Measurements from ENCODE around the gene ALOX5AP. TPM values are rescaled to one million over a fixed set of nuclear protein-coding genes. Genes with fewer than 3 reads are reported as not detected.

ALOX5AP gene
- total and polyA plus RNA-seq, 2 experiments from 2014 or later, result 0.49 TPM; not detected in 1

DNA sequence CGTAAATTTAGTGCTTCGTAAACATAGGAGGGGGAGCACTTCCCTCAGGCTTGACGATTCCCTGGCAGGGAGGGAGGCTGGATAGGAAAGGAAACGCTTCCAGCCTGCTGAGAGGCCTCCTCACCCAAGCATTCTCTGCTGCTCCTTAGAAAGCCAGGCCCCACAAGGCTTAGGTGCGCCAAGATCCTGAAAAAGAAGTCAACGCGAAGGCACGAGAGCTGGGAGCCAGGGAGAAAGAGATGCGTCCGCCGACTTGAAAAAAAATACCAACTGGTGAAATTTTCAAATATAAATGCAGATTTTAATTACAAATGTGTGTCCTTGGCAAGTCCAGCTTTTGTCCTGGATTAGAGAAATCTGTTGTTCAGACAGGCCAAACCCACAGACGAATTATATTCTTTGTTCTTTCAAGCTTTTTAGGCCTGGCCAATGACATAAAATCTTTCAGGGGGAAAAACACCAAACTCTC, 64.0 kb downstream of the ALOX5AP start:
- peaks cover 32% of the 10 kb centered on the region for H3K4me1 ChIP-seq (ENCODE audit: insufficient read depth)
- H3K27me3 ChIP-seq (replicated peaks; ENCODE audit: insufficient read depth), result no peaks in the 10 kb centered on the region
- H3K27ac ChIP-seq, result no peak overlapping the region
- H3K79me2 ChIP-seq (ENCODE audit: insufficient read depth), result no peaks in the 10 kb centered on the region
- 60 to 64% methylated on average over 12 of the region's 12 CpGs for WGBS, 2 experiments (ENCODE audit: low coverage in 1 of 2, low lambda C conversion rate in 2 of 2, missing lambda C conversion rate in 2 of 2)
- H4K20me1 ChIP-seq (ENCODE audit: insufficient read depth), result no peaks in the 10 kb centered on the region
- H2AFZ ChIP-seq, result no peak overlapping the region; the same call in 1 of the 2 replicates
- TF ChIP-seq EZH2phosphoT487 (IDR thresholded peaks at IDR 0.05; ENCODE audit: insufficient read depth, low read depth) (no peak), EZH2 (IDR thresholded peaks at IDR 0.05; ENCODE audit: insufficient read depth, poor library complexity, severe bottlenecking) (no peak)
- H3K9me3 ChIP-seq (ENCODE audit: low read depth), result no peaks in the 10 kb centered on the region
- in situ Hi-C loops (cut with MboI), result no loop called here
- no peak overlapping the region for H3K4me3 ChIP-seq
- DNase-seq, result no peak
- no peak overlapping the region for H3K9ac ChIP-seq
- H3K4me2 ChIP-seq (ENCODE audit: unreplicated experiment), result no peak overlapping the region
- H3F3A ChIP-seq (ENCODE audit: insufficient read depth), result peaks cover 8% of the 10 kb centered on the region; the same call in 1 of the 2 replicates
- no peaks in the 10 kb centered on the region for H3K36me3 ChIP-seq (ENCODE audit: low read depth)
- no peaks in the 10 kb centered on the region for H3K9me2 ChIP-seq (ENCODE audit: insufficient read depth)

DNA sequence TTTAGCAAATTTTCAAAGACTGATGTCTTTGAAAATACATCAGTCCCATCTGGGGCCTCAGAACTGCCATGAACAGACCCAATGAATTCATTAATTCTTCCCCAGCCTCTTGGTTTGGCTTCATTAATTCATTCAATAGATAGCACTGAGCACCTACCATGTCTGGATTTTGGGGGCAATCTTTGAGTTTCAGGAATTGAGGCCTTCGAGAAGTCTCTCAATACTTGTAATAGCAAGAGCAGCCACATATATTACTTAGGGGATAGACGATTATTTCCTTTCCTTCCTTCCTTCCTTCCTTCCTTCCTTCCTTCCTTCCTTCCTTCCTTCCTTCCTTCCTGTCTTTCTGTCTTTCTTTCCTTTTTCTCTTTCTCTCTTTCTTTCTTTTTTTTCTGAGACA, 64.8 kb downstream of the ALOX5AP start:
- no peak overlapping the region for H3K4me3 ChIP-seq
- no peak overlapping the region for H3K4me2 ChIP-seq (ENCODE audit: unreplicated experiment)
- WGBS, 2 experiments (ENCODE audit: low coverage in 1 of 2, low lambda C conversion rate in 2 of 2, missing lambda C conversion rate in 2 of 2), result 98 to 100% methylated on average over 2 of the region's 2 CpGs
- no peak overlapping the region for H2AFZ ChIP-seq
- H3K79me2 ChIP-seq (ENCODE audit: insufficient read depth), result no peaks in the 10 kb centered on the region
- no peak for DNase-seq
- H3K9me3 ChIP-seq (ENCODE audit: low read depth), result no peaks in the 10 kb centered on the region
- H3K27ac ChIP-seq, result no peak overlapping the region
- no peaks in the 10 kb centered on the region for H3K9me2 ChIP-seq (ENCODE audit: insufficient read depth)
- H3K36me3 ChIP-seq (ENCODE audit: low read depth), result no peaks in the 10 kb centered on the region
- H3F3A ChIP-seq (ENCODE audit: insufficient read depth), result peaks cover 8% of the 10 kb centered on the region; the same call in 1 of the 2 replicates
- peaks cover 32% of the 10 kb centered on the region for H3K4me1 ChIP-seq (ENCODE audit: insufficient read depth)
- no peaks in the 10 kb centered on the region for H3K27me3 ChIP-seq (replicated peaks; ENCODE audit: insufficient read depth)
- no peak for TF ChIP-seq EZH2phosphoT487 (IDR thresholded peaks at IDR 0.05; ENCODE audit: insufficient read depth, low read depth)
- TF ChIP-seq EZH2 (IDR thresholded peaks at IDR 0.05; ENCODE audit: insufficient read depth, poor library complexity, severe bottlenecking), result no peak
- in situ Hi-C loops (cut with MboI), result no loop called here
- no peak overlapping the region for H3K9ac ChIP-seq
- H4K20me1 ChIP-seq (ENCODE audit: insufficient read depth), result no peaks in the 10 kb centered on the region

DNA sequence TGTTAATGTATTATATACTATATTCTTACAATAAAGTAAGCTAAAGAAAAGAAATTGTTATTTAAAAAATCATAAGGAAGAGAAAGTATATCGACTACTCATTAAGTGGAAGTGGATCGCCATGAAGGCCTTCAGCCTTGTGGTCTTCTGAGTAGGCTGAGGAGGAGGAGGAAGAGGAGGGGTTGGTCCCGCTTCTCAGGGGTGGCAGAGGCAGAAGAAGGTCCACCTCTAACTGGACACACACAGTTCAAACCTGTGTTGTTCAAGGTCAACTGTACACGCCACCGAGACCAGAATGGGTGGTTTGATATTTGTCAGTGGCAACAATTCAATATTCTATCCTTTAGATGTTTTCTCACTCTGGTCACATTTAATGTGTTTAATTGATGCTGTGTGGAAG, 67.2 kb downstream of the ALOX5AP start:
- DNase-seq, result no peak
- H3K4me3 ChIP-seq, result peak overlapping the region; percentile 76
- TF ChIP-seq EZH2 (IDR thresholded peaks at IDR 0.05; ENCODE audit: insufficient read depth, poor library complexity, severe bottlenecking) (no peak), EZH2phosphoT487 (IDR thresholded peaks at IDR 0.05; ENCODE audit: insufficient read depth, low read depth) (no peak)
- no peaks in the 10 kb centered on the region for H3K36me3 ChIP-seq (ENCODE audit: low read depth)
- no peaks in the 10 kb centered on the region for H3K9me3 ChIP-seq (ENCODE audit: low read depth)
- in situ Hi-C loops (cut with MboI), result no loop called here
- no peak overlapping the region for H3K4me2 ChIP-seq (ENCODE audit: unreplicated experiment)
- peaks cover 26% of the 10 kb centered on the region for H3K4me1 ChIP-seq (ENCODE audit: insufficient read depth)
- peak overlapping the region; percentile 81 for H2AFZ ChIP-seq
- no peaks in the 10 kb centered on the region for H3K27me3 ChIP-seq (replicated peaks; ENCODE audit: insufficient read depth)
- no peak overlapping the region for H3K9ac ChIP-seq
- 68 to 71% methylated on average over 5 of the region's 5 CpGs for WGBS, 2 experiments (ENCODE audit: low coverage in 1 of 2, low lambda C conversion rate in 2 of 2, missing lambda C conversion rate in 2 of 2)
- no peaks in the 10 kb centered on the region for H3K79me2 ChIP-seq (ENCODE audit: insufficient read depth)
- H3K9me2 ChIP-seq (ENCODE audit: insufficient read depth), result no peaks in the 10 kb centered on the region
- peaks cover 12% of the 10 kb centered on the region for H3F3A ChIP-seq (ENCODE audit: insufficient read depth)
- H3K27ac ChIP-seq, result no peak overlapping the region
- H4K20me1 ChIP-seq (ENCODE audit: insufficient read depth), result no peaks in the 10 kb centered on the region

DNA sequence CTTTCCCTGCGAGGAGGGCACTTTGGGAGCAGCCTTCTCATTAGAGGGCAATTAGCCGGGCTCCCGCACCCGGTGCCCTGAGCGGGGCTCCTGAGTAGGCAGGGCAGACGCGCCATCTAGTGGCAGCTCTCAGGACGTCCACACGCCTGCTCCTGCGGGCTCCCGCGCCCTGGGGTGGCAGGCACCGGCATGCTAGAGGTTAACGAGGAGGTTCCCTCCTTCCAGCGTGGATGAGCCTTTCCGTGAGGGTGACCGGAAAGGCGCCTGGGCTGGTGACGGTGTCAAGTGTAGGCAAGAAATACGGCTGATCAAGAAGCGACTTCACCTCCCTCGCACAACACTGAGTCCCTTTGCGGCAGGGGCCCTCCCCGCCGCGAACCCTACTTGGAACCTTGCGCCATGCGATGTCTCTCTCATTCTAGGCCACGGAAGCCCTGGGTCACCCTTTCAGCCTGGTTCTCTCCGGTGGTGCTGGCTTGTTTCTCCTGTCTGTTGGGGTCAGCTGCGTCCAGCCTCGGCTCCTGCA, 67.7 kb downstream of the ALOX5AP start:
- H3K9me3 ChIP-seq (ENCODE audit: low read depth), result no peaks in the 10 kb centered on the region
- WGBS, 2 experiments (ENCODE audit: low coverage in 1 of 2, low lambda C conversion rate in 2 of 2, missing lambda C conversion rate in 2 of 2), result 2 to 4% methylated on average over 30 to 32 of the region's 32 CpGs
- in situ Hi-C loops (cut with MboI), result no loop called here
- H3K27me3 ChIP-seq (replicated peaks; ENCODE audit: insufficient read depth), result no peaks in the 10 kb centered on the region
- H3K4me1 ChIP-seq (ENCODE audit: insufficient read depth), result peaks cover 26% of the 10 kb centered on the region
- DNase-seq, result peak; percentile 93
- no peaks in the 10 kb centered on the region for H3K36me3 ChIP-seq (ENCODE audit: low read depth)
- H3K9me2 ChIP-seq (ENCODE audit: insufficient read depth), result no peaks in the 10 kb centered on the region
- peak overlapping the region; percentile 76 for H3K4me3 ChIP-seq
- H3K9ac ChIP-seq, result peak overlapping the region; percentile 89
- H2AFZ ChIP-seq, result peak overlapping the region; percentile 81
- H3K4me2 ChIP-seq (ENCODE audit: unreplicated experiment), result peak overlapping the region; percentile 78
- H3F3A ChIP-seq (ENCODE audit: insufficient read depth), result peaks cover 15% of the 10 kb centered on the region
- H3K27ac ChIP-seq, result peak overlapping the region; percentile 69
- H3K79me2 ChIP-seq (ENCODE audit: insufficient read depth), result no peaks in the 10 kb centered on the region
- no peak for TF ChIP-seq EZH2phosphoT487 (IDR thresholded peaks at IDR 0.05; ENCODE audit: insufficient read depth, low read depth)
- no peak for TF ChIP-seq EZH2 (IDR thresholded peaks at IDR 0.05; ENCODE audit: insufficient read depth, poor library complexity, severe bottlenecking)
- no peaks in the 10 kb centered on the region for H4K20me1 ChIP-seq (ENCODE audit: insufficient read depth)

Measured in GM23248 (cell line).